Lung (tissue), 12 donors: ENCODE data around the gene HEPH. TPM values are rescaled to one million over a fixed set of nuclear protein-coding genes. Genes with fewer than 3 reads are reported as not detected.
"Not testable (repeated sequence)": the region's sequence is repeated elsewhere in the genome, so short reads cannot be mapped to it uniquely, and the experiment has no call there.

ENCODE experiments used
- ATAC-seq: fragments of 200-7000 bp; cut with Tn5 transposase; one replicate; pipeline ENCODE4 v1.9.1; 2020; ENCODE audit warnings: moderate number of reproducible peaks; ENCODE audit not compliant: insufficient read depth, low FRiP score
- DNase-seq, 3 donors: peaks; one replicate each; pipeline ENCODE4 v3.0.0-alpha.2; 2013 to 2017
- H3K27ac ChIP-seq, 2 donors: one replicate each; pipeline ENCODE4 v1.5.1; 2013; ENCODE audit warnings: mild to moderate bottlenecking in 2 of 2, moderate library complexity in 2 of 2, control low read depth in 1 of 2, inconsistent platforms in 1 of 2, low read depth in 1 of 2, low read length in 1 of 2
- H3K27me3 ChIP-seq, 3 donors: one replicate each; pipeline ENCODE4 v1.5.1; 2013; ENCODE audit warnings: low read length in 2 of 3; ENCODE audit not compliant: control insufficient read depth in 3 of 3, insufficient read depth in 3 of 3
- H3K36me3 ChIP-seq, 4 donors: one replicate each; pipeline ENCODE4 v1.5.1; 2013; ENCODE audit warnings: low read length in 4 of 4, mild to moderate bottlenecking in 1 of 4, moderate library complexity in 1 of 4; ENCODE audit not compliant: control insufficient read depth in 4 of 4, insufficient read depth in 4 of 4
- H3K4me1 ChIP-seq, 5 donors: one replicate each; pipeline ENCODE4 v1.5.1; 2013; ENCODE audit warnings: low read length in 5 of 5, mild to moderate bottlenecking in 2 of 5, moderate library complexity in 1 of 5; ENCODE audit not compliant: control insufficient read depth in 5 of 5, insufficient read depth in 5 of 5
- H3K4me3 ChIP-seq: one replicate; pipeline ENCODE4 v1.5.1; 2013; ENCODE audit warnings: mild to moderate bottlenecking, control low read depth, moderate library complexity
- H3K9ac ChIP-seq, 2 donors: one replicate each; pipeline ENCODE4 v1.5.1; 2013; ENCODE audit warnings: low read length in 2 of 2, control low read depth in 1 of 2; ENCODE audit not compliant: insufficient read depth in 1 of 2
- H3K9me3 ChIP-seq, 4 donors: one replicate each; pipeline ENCODE4 v1.5.1; 2013; ENCODE audit warnings: low read length in 3 of 4, mild to moderate bottlenecking in 1 of 4, moderate library complexity in 1 of 4; ENCODE audit not compliant: control insufficient read depth in 4 of 4, insufficient read depth in 3 of 4
- CTCF ChIP-seq: IDR thresholded peaks from 2 replicates; pipeline ENCODE4 v1.5.1; 2012; ENCODE audit warnings: mild to moderate bottlenecking; ENCODE audit errors: control extremely low read depth, extremely low read depth
- WGBS, 2 donors: extraction: QIAGEN DNeasy Blood & Tissue Kit; methylation state at CpG; one replicate each; pipeline ENCODE4 v1.1.7; 2013; 5-methylcytosine and 5-hydroxymethylcytosine counted together
- polyA plus RNA-seq, 2 donors: library from polyadenylated mRNA; stranded (reverse); fragments of 200-250 nt; gene quantifications; one replicate each; pipeline ENCODE4 v1.2.1, GENCODE V29; 2013
- total RNA-seq, 2 donors: library from RNA; depleted of rRNA in 1 of 2; stranded (reverse); fragments of >200 nt in 1 of 2; gene quantifications; one replicate each; pipeline ENCODE4 v1.2.1, GENCODE V29; 2014 to 2021
- donor health status: control.
- donor health status: control.
- donor health status: Bipolar disorder and iron deficiency.
- donor health status: healthy.
- donor health status: DM: yes; HTN: yes; CAD: no.

HEPH gene
- total and polyA plus RNA-seq, 4 donors, result 1.6 to 21.1 (median 6.3) TPM

DNA sequence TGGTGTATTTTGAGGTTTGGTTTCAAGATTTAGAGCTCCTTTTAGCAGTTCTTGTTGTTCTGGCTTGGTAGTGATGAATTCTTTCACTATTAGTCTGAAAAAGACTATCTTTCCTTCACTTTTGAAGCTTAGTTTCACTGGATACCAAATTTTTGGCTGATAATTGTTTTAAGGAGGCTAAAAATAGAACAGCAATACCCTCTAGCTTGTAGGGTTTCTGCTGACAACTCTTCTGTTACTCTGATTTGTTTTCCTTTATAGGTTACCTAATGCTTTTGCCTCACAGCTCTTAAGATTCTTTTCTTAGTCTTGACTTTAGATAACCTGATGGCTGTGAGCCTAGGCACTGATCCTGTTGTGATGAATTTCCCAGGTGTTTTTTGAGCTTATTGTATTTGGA is 33.6 kb upstream of the HEPH start:
- Histone ChIP-seq H3K27ac (no peak overlapping the region), H3K4me1 (no peaks in the 10 kb centered on the region), H3K9me3 (peaks cover 0 to 5% (median 0%) of the 10 kb centered on the region in 4 donors), H3K36me3 (no peaks in the 10 kb centered on the region), H3K9ac (no peak overlapping the region), H3K27me3 (no peaks in the 10 kb centered on the region), H3K4me3 (no peak overlapping the region)
- no peak for DNase-seq
- TF ChIP-seq CTCF, result no peak
- no peak for ATAC-seq

- WGBS, 2 donors, result 78 to 85% methylated on average over 4 of the region's 4 CpGs
Observed at GRCh38 chrX:66135284-66135683, 28.8 kb upstream of the HEPH start.

DNA sequence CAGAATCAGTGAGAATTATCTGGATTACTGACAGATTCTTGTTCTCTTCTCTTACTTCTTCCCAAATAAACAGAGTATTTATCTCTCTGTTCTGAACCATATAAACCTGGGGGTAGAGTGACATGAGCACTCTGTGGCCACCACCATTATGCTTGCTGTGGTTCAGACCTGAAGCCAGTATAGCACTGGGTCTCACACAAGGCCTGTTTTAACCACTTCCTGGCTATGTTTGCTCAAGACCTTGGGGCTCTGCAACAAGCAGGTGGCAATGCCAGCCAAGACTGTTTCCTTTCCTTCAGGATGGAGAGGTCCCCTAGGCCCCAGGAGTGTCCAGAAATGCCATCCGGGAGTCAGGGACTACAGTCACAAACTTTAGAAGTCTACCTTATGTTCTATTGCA is 21.7 kb upstream of the HEPH start:
- ATAC-seq (no peak), DNase-seq (no peak)
- no peaks in the 10 kb centered on the region for H3K36me3 ChIP-seq
- WGBS, 2 donors, result 50 to 68% methylated on average over 1 of the region's 1 CpG
- H3K27me3 ChIP-seq, result no peaks in the 10 kb centered on the region
- H3K27ac ChIP-seq, result no peak overlapping the region
- no peaks in the 10 kb centered on the region for H3K4me1 ChIP-seq
- no peak for TF ChIP-seq CTCF
- no peak overlapping the region for H3K4me3 ChIP-seq
- no peak overlapping the region for H3K9ac ChIP-seq
- H3K9me3 ChIP-seq, result peaks cover 0 to 2% (median 0%) of the 10 kb centered on the region in 4 donors

More at GRCh38 chrX:66135284-66135683, 28.8 kb upstream of the HEPH start:
- not testable (repeated sequence) for H3K27me3 ChIP-seq, ATAC-seq, DNase-seq, H3K4me1 ChIP-seq, H3K9ac ChIP-seq, H3K36me3 ChIP-seq, H3K4me3 ChIP-seq, H3K9me3 ChIP-seq, H3K27ac ChIP-seq

DNA sequence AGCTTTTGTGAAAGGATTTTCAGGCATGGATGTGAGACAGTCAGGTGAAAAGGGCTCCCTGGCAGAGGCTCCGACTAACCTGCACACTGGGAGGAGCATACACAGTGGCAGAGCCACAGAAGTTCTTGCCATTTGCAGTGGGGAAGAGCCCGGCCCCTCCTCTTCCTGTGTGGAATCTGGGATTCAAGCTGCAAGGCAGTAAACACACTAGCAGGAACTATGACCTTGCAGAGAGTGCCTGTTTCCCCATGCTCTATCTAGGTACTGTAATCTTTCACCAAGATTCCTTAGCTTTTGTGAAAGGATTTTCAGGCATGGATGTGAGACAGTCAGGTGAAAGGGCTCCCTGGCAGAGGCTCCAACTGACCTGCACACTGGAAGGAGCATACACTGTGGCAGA is 19.8 kb upstream of the HEPH start:
- no peaks in the 10 kb centered on the region for H3K4me1 ChIP-seq
- no peaks in the 10 kb centered on the region for H3K36me3 ChIP-seq
- H3K9me3 ChIP-seq, result peaks cover 0 to 2% (median under 1%) of the 10 kb centered on the region in 4 donors
- no peak overlapping the region for H3K27ac ChIP-seq
- H3K9ac ChIP-seq, result no peak overlapping the region
- WGBS, 2 donors, result 63 to 69% methylated on average over 2 of the region's 2 CpGs
- DNase-seq, result no peak
- no peak overlapping the region for H3K4me3 ChIP-seq
- ATAC-seq, result no peak
- no peak for TF ChIP-seq CTCF
- H3K27me3 ChIP-seq, result no peaks in the 10 kb centered on the region
